ENCODE measurements around the gene NOX5. TPM values are rescaled to one million over a fixed set of nuclear protein-coding genes. Genes with fewer than 3 reads are reported as not detected.

NOX5 gene, protein sequence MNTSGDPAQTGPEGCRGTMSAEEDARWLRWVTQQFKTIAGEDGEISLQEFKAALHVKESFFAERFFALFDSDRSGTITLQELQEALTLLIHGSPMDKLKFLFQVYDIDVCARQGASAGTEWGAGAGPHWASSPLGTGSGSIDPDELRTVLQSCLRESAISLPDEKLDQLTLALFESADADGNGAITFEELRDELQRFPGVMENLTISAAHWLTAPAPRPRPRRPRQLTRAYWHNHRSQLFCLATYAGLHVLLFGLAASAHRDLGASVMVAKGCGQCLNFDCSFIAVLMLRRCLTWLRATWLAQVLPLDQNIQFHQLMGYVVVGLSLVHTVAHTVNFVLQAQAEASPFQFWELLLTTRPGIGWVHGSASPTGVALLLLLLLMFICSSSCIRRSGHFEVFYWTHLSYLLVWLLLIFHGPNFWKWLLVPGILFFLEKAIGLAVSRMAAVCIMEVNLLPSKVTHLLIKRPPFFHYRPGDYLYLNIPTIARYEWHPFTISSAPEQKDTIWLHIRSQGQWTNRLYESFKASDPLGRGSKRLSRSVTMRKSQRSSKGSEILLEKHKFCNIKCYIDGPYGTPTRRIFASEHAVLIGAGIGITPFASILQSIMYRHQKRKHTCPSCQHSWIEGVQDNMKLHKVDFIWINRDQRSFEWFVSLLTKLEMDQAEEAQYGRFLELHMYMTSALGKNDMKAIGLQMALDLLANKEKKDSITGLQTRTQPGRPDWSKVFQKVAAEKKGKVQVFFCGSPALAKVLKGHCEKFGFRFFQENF
- 1 to 10 TPM in 1 of 4 donors, under 1 TPM in 3; 0.19 to 1.5 (median 0.46) TPM for total RNA-seq

DNA sequence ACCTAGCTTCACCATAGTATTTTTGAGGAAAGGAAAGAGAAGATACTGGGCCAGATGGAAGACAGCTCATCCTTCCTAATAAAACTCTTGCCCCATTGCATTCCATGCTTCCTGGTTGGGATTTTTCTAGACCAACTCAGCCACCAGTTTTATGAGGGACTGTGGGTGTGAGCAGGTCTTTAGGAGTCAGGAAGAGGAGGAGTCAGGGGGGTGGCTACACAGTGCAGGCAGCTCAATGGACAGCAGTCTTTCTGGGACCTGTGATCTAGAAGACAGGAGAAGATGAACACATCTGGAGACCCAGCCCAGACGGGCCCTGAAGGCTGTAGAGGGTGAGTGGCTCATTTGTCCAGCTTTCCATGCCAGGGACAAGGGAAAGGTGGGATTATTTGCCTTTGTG, at the start of gene NOX5:
Gene NOX5, plus strand, starts transcription at position 242 of the 400 bp plus-strand sequence. Its CDS starts 41 bp downstream, at position 283.
- no peak for DNase-seq
- Histone ChIP-seq H3K4me3 (no peak within 1 kb of the TSS), H3K4me1 (no peaks in the 10 kb centered on the region), H3K9me3 (peaks cover 0 to 5% (median 0%) of the 10 kb centered on the region in 3 donors), H3K27ac (no peak within 1 kb of the TSS), H3K27me3 (peaks cover 0 to 17% (median 0%) of the 10 kb centered on the region in 4 donors), H3K36me3 (no peaks in the 10 kb centered on the region)
- intact Hi-C loops (cut with DNase I) = no loop called here
- no peak for TF ChIP-seq POLR2A (IDR thresholded peaks at IDR 0.05)
- TF ChIP-seq, protein P1, sequence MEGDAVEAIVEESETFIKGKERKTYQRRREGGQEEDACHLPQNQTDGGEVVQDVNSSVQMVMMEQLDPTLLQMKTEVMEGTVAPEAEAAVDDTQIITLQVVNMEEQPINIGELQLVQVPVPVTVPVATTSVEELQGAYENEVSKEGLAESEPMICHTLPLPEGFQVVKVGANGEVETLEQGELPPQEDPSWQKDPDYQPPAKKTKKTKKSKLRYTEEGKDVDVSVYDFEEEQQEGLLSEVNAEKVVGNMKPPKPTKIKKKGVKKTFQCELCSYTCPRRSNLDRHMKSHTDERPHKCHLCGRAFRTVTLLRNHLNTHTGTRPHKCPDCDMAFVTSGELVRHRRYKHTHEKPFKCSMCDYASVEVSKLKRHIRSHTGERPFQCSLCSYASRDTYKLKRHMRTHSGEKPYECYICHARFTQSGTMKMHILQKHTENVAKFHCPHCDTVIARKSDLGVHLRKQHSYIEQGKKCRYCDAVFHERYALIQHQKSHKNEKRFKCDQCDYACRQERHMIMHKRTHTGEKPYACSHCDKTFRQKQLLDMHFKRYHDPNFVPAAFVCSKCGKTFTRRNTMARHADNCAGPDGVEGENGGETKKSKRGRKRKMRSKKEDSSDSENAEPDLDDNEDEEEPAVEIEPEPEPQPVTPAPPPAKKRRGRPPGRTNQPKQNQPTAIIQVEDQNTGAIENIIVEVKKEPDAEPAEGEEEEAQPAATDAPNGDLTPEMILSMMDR (IDR thresholded peaks at IDR 0.05) = no peak
- WGBS, 2 donors = 83% methylated on average over 1 of the region's 1 CpG; no CpG with 5 or more reads in 1 of the 2 donors

DNA sequence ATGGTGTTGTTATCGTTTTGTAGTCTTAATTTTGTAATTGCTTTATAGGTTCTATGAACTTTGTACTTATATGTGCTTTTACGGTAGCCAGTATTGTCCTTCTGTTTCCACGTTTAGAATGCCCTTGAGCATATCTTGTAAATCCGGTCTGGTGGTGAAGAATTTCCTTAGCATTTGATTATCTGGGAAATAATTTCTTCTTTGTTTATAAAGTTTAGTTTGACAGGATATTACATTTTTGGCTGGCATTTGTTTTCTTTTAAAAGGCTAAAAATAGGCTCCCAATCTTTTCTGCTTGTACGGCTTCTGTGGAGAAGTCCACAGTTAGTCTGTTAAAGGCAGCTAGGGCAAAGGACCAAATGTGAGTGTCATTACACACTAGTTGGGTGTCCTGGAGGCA, 47.5 kb upstream of the NOX5 start:
- WGBS, 2 donors = 58 to 60% methylated on average over 5 of the region's 5 CpGs
- H3K4me3 ChIP-seq = no peak overlapping the region
- no peaks in the 10 kb centered on the region for H3K36me3 ChIP-seq
- TF ChIP-seq POLR2A (IDR thresholded peaks at IDR 0.05) = no peak
- TF ChIP-seq, protein P1 (IDR thresholded peaks at IDR 0.05) = no peak
- H3K9me3 ChIP-seq = peaks cover 0 to 22% (median 15%) of the 10 kb centered on the region in 3 donors
- no peak overlapping the region for H3K27ac ChIP-seq
- no peak for DNase-seq
- H3K4me1 ChIP-seq = no peaks in the 10 kb centered on the region
- peaks cover 0 to 14% (median 0%) of the 10 kb centered on the region in 4 donors for H3K27me3 ChIP-seq
- intact Hi-C loops (cut with DNase I) = no loop called here

DNA sequence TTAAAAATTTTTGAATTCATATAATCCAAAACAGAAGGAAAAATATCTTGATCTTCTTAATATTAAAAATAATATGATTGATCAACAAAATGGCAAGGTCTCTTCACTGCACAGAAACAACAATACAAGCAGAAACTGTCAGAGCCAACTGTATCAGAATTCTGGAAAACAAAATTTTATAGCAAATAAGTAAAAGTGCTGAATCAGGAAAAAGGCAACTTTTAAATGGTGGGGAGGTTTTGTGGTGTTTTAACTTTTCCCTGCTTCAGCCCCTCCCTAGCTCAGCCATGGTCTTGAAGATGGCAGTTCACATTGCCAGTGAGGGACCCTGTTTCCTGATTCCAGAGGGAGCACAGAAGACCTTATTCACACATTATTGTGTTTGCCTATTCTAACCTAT, 46.5 kb upstream of the NOX5 start:
- Histone ChIP-seq H3K4me1 (no peaks in the 10 kb centered on the region), H3K9me3 (peaks cover 0 to 22% (median 15%) of the 10 kb centered on the region in 3 donors), H3K27me3 (peaks cover 0 to 14% (median 0%) of the 10 kb centered on the region in 4 donors), H3K4me3 (no peak overlapping the region), H3K36me3 (no peaks in the 10 kb centered on the region), H3K27ac (no peak overlapping the region)
- TF ChIP-seq, protein P1 (IDR thresholded peaks at IDR 0.05) = no peak
- TF ChIP-seq POLR2A (IDR thresholded peaks at IDR 0.05) = no peak
- no peak for DNase-seq
- intact Hi-C loops (cut with DNase I) = no loop called here

DNA sequence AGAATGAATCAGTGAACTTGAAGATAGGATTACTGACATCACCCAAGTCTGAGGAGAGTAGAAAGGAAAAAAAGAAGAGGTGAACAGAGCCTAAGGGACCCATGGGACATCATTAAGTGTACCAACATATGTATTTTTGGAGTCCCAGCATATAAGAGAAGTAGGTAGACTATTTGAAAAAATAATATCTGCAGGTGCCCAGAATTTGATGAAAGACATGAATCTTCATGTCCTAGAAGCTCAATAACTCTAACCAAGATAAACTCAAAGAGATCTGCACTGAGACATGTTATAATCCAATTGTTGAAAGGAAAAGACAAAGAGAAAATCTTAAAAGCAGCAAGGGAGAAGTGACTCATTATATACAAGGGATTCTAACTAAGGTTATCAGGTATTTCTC, 45.2 kb upstream of the NOX5 start:
- DNase-seq = no peak
- intact Hi-C loops (cut with DNase I) = no loop called here
- H3K27me3 ChIP-seq = peaks cover 0 to 14% (median 0%) of the 10 kb centered on the region in 4 donors
- H3K4me1 ChIP-seq = no peaks in the 10 kb centered on the region
- peaks cover 0 to 22% (median 15%) of the 10 kb centered on the region in 3 donors for H3K9me3 ChIP-seq
- H3K27ac ChIP-seq = no peak overlapping the region
- TF ChIP-seq, protein P1 (IDR thresholded peaks at IDR 0.05) = no peak
- TF ChIP-seq POLR2A (IDR thresholded peaks at IDR 0.05) = no peak
- no peak overlapping the region for H3K4me3 ChIP-seq
- no peaks in the 10 kb centered on the region for H3K36me3 ChIP-seq

All from esophagus squamous epithelium (tissue), 5 donors.